IMR-90 (cell line): ENCODE measurements around the gene CFAP70. TPM values are rescaled to one million over a fixed set of nuclear protein-coding genes. Genes with fewer than 3 reads are reported as not detected.

ENCODE experiments used
- ATAC-seq: fragments of 200-7000 bp; cut with Tn5 transposase; 2 replicates; pipeline ENCODE4 v1.9.1; 2020; ENCODE audit warnings: low read depth, mild to moderate bottlenecking, moderate library complexity
- BruUV-seq: library from RNA; stranded (reverse); fragments of 400-500 nt; replicated peaks from 2 replicates; lab custom pipeline; 2021; lab: Mats Ljungman, UMichigan
- CTCF ChIA-PET: fragments of 300-600 bp; formaldehyde crosslinking; extraction: SDS; loops from one replicate; lab custom pipeline; 2021; ENCODE audit warnings: antibody characterized with exemption; lab: Yijun Ruan, JAX
- POLR2A ChIA-PET: fragments of 300-600 bp; sonication (Branson Sonifier 250); formaldehyde crosslinking; loops from one replicate; lab custom pipeline; 2022; ENCODE audit warnings: antibody characterized with exemption; ENCODE audit not compliant: unreplicated experiment; lab: Charles Lee
- DNase-seq: peaks from one replicate; pipeline ENCODE4 v3.0.0; 2013
- H2AFZ ChIP-seq: replicated peaks from 2 replicates; pipeline ENCODE3; 2013; ENCODE audit warnings: low read length, mild to moderate bottlenecking; ENCODE audit not compliant: poor library complexity
- H2AK5ac ChIP-seq: 2 replicates; pipeline ENCODE4 v1.6.1; 2013; ENCODE audit warnings: low read depth, low read length, inconsistent platforms
- H2AK9ac ChIP-seq: replicated peaks from 2 replicates; pipeline ENCODE3; 2013; ENCODE audit warnings: mild to moderate bottlenecking, low read depth, low read length, moderate library complexity; ENCODE audit not compliant: poor library complexity
- H2BK120ac ChIP-seq: 2 replicates; pipeline ENCODE4 v1.6.1; 2013; ENCODE audit warnings: low read depth, low read length, inconsistent platforms
- H2BK15ac ChIP-seq: 3 replicates; pipeline ENCODE4 v1.6.1; 2013; ENCODE audit warnings: low read depth, low read length, inconsistent platforms
- H2BK20ac ChIP-seq: 2 replicates; pipeline ENCODE4 v1.6.1; 2013; ENCODE audit warnings: low read depth, mild to moderate bottlenecking, inconsistent platforms, low read length, moderate library complexity
- H2BK5ac ChIP-seq: 2 replicates; pipeline ENCODE4 v1.6.1; 2013; ENCODE audit warnings: mild to moderate bottlenecking, low read depth, low read length, inconsistent platforms; ENCODE audit not compliant: poor library complexity, severe bottlenecking
- H3K14ac ChIP-seq: replicated peaks from 2 replicates; pipeline ENCODE4 v1.6.1; 2013; ENCODE audit warnings: low read depth, low read length, inconsistent platforms
- H3K18ac ChIP-seq: 2 replicates; pipeline ENCODE4 v1.6.1; 2013; ENCODE audit warnings: low read depth, low read length, control low read depth
- H3K23ac ChIP-seq: 2 replicates; pipeline ENCODE4 v1.6.1; 2013; ENCODE audit warnings: low read depth, low read length, inconsistent platforms
- H3K27ac ChIP-seq: 2 replicates; pipeline ENCODE4 v1.5.1; 2013; ENCODE audit warnings: mild to moderate bottlenecking, control low read depth, low read length; ENCODE audit not compliant: insufficient read depth
- H3K27me3 ChIP-seq: 2 replicates; pipeline ENCODE4 v1.6.1; 2013; ENCODE audit warnings: low read length; ENCODE audit not compliant: control insufficient read depth, insufficient read depth
- H3K36me3 ChIP-seq: 2 replicates; pipeline ENCODE4 v1.6.1; 2013; ENCODE audit warnings: low read length, mixed read lengths; ENCODE audit not compliant: control insufficient read depth, insufficient read depth
- H3K4ac ChIP-seq: 2 replicates; pipeline ENCODE4 v1.6.1; 2013; ENCODE audit warnings: low read depth, low read length, inconsistent platforms
- H3K4me1 ChIP-seq: 2 replicates; pipeline ENCODE4 v1.6.1; 2013; ENCODE audit warnings: low read length, mixed read lengths; ENCODE audit not compliant: control insufficient read depth, insufficient read depth
- H3K4me2 ChIP-seq: 2 replicates; pipeline ENCODE4 v1.6.1; 2013; ENCODE audit warnings: low read depth, mild to moderate bottlenecking, control low read depth, low read length, moderate library complexity
- H3K4me3 ChIP-seq: 2 replicates; pipeline ENCODE4 v1.5.1; 2013; ENCODE audit warnings: low read depth, mild to moderate bottlenecking, control low read depth, low read length, moderate library complexity; ENCODE audit not compliant: insufficient read depth
- H3K56ac ChIP-seq: 2 replicates; pipeline ENCODE4 v1.6.1; 2013; ENCODE audit warnings: low read length, inconsistent platforms; ENCODE audit not compliant: insufficient read depth; ENCODE audit errors: extremely low read depth
- H3K79me1 ChIP-seq, 2 experiments: 2 replicates each; pipeline ENCODE4 v1.6.1; 2013; ENCODE audit warnings: low read length in 2 of 2, inconsistent platforms in 1 of 2, low read depth in 1 of 2
- H3K9ac ChIP-seq: 2 replicates; pipeline ENCODE4 v1.6.1; 2013; ENCODE audit warnings: low read depth, low read length, control low read depth
- H3K9me1 ChIP-seq: 2 replicates; pipeline ENCODE4 v1.6.1; 2013; ENCODE audit warnings: low read length, inconsistent platforms; ENCODE audit not compliant: insufficient read depth
- H3K9me3 ChIP-seq: 2 replicates; pipeline ENCODE4 v1.6.1; 2013; ENCODE audit warnings: low read length; ENCODE audit not compliant: control insufficient read depth, insufficient read depth
- H4K20me1 ChIP-seq: 2 replicates; pipeline ENCODE4 v1.6.1; 2013; ENCODE audit warnings: low read length, inconsistent platforms; ENCODE audit not compliant: insufficient read depth
- H4K5ac ChIP-seq: 2 replicates; pipeline ENCODE4 v1.6.1; 2013; ENCODE audit warnings: mild to moderate bottlenecking, low read depth, low read length, control low read depth
- H4K8ac ChIP-seq, 2 experiments: 2 replicates each; pipeline ENCODE4 v1.6.1; 2013; ENCODE audit warnings: low read depth in 2 of 2, low read length in 2 of 2, control low read depth in 1 of 2, inconsistent platforms in 1 of 2
- H4K91ac ChIP-seq: 2 replicates; pipeline ENCODE4 v1.6.1; 2013; ENCODE audit warnings: low read depth, low read length, inconsistent platforms; ENCODE audit not compliant: insufficient read depth
- BHLHE40 ChIP-seq: fragments of 150-350 bp; IDR thresholded peaks from 2 replicates; pipeline ENCODE4 v1.6.1; 2016; ENCODE audit warnings: mild to moderate bottlenecking, low read depth, low read length
- CEBPB ChIP-seq: IDR thresholded peaks from 2 replicates; pipeline ENCODE4 v1.6.1; 2012; ENCODE audit warnings: low read depth, low read length, improper control_type of control experiment
- CHD1 ChIP-seq: IDR thresholded peaks from 2 replicates; pipeline ENCODE4 v1.6.1; 2012; ENCODE audit warnings: low read depth, low read length, improper control_type of control experiment
- CTCF ChIP-seq: conservative IDR thresholded peaks from 2 replicates; pipeline ENCODE4 v1.5.1; 2012; ENCODE audit warnings: mild to moderate bottlenecking, low read depth, low read length, improper control_type of control experiment
- ELK1 ChIP-seq: fragments of 150-350 bp; IDR thresholded peaks from 2 replicates; pipeline ENCODE4 v1.6.1; 2016; ENCODE audit warnings: low read depth, mild to moderate bottlenecking, low read length, moderate library complexity, borderline replicate concordance
- FOS ChIP-seq: fragments of 150-350 bp; IDR thresholded peaks from 2 replicates; pipeline ENCODE4 v1.6.1; 2016; ENCODE audit warnings: low read depth, low read length
- MXI1 ChIP-seq: IDR thresholded peaks from 2 replicates; pipeline ENCODE4 v1.6.1; 2012; ENCODE audit warnings: low read depth, mild to moderate bottlenecking, low read length, moderate library complexity, borderline replicate concordance
- NFE2L2 ChIP-seq: fragments of 150-350 bp; IDR thresholded peaks from 2 replicates; pipeline ENCODE4 v1.6.1; 2016; ENCODE audit warnings: low read depth, mild to moderate bottlenecking, low read length
- POLR2A ChIP-seq: IDR thresholded peaks from 2 replicates; pipeline ENCODE4 v1.6.1; 2012; ENCODE audit warnings: mild to moderate bottlenecking, low read depth, low read length
- RAD21 ChIP-seq: IDR thresholded peaks from 2 replicates; pipeline ENCODE4 v1.6.1; 2012; ENCODE audit warnings: low read length, improper control_type of control experiment
- RCOR1 ChIP-seq: IDR thresholded peaks from 2 replicates; pipeline ENCODE4 v1.6.1; 2012; ENCODE audit warnings: mild to moderate bottlenecking, low read length, improper control_type of control experiment; ENCODE audit not compliant: insufficient replicate concordance
- RFX5 ChIP-seq: IDR thresholded peaks from 2 replicates; pipeline ENCODE4 v1.8.0; 2012; ENCODE audit warnings: low read depth, mild to moderate bottlenecking, low read length, moderate library complexity
- SMC3 ChIP-seq: fragments of 150-350 bp; IDR thresholded peaks from 2 replicates; pipeline ENCODE4 v1.6.1; 2016; ENCODE audit warnings: low read depth, mild to moderate bottlenecking, antibody characterized with exemption, low read length, moderate library complexity
- USF2 ChIP-seq: fragments of 150-350 bp; IDR thresholded peaks from 2 replicates; pipeline ENCODE4 v1.6.1; 2017; ENCODE audit warnings: mild to moderate bottlenecking, antibody characterized with exemption, low read length, low read depth
- WGBS, 2 experiments: methylation state at CpG; one replicate each; pipeline versions ENCODE4 v1.1.5 to v1.1.7; 2013; ENCODE audit warnings: missing lambda C conversion rate in 2 of 2; ENCODE audit not compliant: insufficient read length in 1 of 2; ENCODE audit errors: extremely low coverage in 2 of 2; 5-methylcytosine and 5-hydroxymethylcytosine counted together
- dilution Hi-C: fragments of 300-500 bp; cut with HindIII; formaldehyde crosslinking; loops from one replicate; pipeline ENCODE4 v1.14.3; 2018; ENCODE audit warnings: low sequenced_read_pairs; ENCODE audit not compliant: unreplicated experiment
- in situ Hi-C: fragments of 300-500 bp; cut with MboI; formaldehyde crosslinking; loops from 3 replicates; pipeline ENCODE4 v1.14.3; 2019; ENCODE audit warnings: low sequenced_read_pairs, inconsistent platforms, mixed read lengths
- intact Hi-C: fragments of 100-400 bp; cut with micrococcal nuclease; formaldehyde crosslinking; loops from 2 replicates; pipeline ENCODE4 v1.10.0; 2022
- polyA plus RNA-seq, 3 experiments: library from polyadenylated mRNA; depleted of rRNA; stranded (reverse); fragments of >200 nt; gene quantifications; 2 replicates each; pipeline ENCODE4 v1.2.3, GENCODE V29; 2012; ENCODE audit warnings: low replicate concordance in 1 of 3
- total RNA-seq: library from RNA; depleted of rRNA; stranded (reverse); fragments of >200 nt; gene quantifications from 2 replicates; pipeline ENCODE4 v1.2.3, GENCODE V29; 2012

Gene CFAP70
- total and polyA plus RNA-seq, 2 of the 4 experiments (the other 2 are of a cell fraction): 0.15 to 0.18 TPM

- ChIA-PET CTCF (interaction anchor here (0.7 kb wide), 1 partner anchor 18 kb away, joined by 3 read pairs; the partner anchor contains the start of gene DNAJC9), POLR2A (no interaction called here)
- 73% methylated on average over 3 of the region's 6 CpGs; no CpG with 5 or more reads in 1 of the 2 experiments for WGBS, 2 experiments
- Histone ChIP-seq H3K9me3 (no peaks in the 10 kb centered on the region), H3K27ac (no peak overlapping the region), H3K9me1 (no peaks in the 10 kb centered on the region), H4K8ac (no peak overlapping the region), H2BK120ac (no peak overlapping the region), H3K27me3 (no peaks in the 10 kb centered on the region), H3K56ac (no peak overlapping the region), H3K36me3 (peaks cover 4% of the 10 kb centered on the region), H4K20me1 (no peaks in the 10 kb centered on the region), H2AFZ (no peak overlapping the region), H3K18ac (no peak overlapping the region), H3K4me2 (no peak overlapping the region), H4K5ac (no peak overlapping the region), H2BK15ac (no peak overlapping the region), H3K9ac (no peak overlapping the region), H3K4me1 (peaks cover 2% of the 10 kb centered on the region; the same call in 1 of the 2 replicates), H2AK5ac (no peak overlapping the region), H4K91ac (no peak overlapping the region), H3K23ac (no peak overlapping the region), H2BK20ac (no peak overlapping the region), H2AK9ac (no peak overlapping the region), H3K79me1 (no peaks in the 10 kb centered on the region; a peak in 2 of 4 replicates), H3K4me3 (no peak overlapping the region), H3K14ac (no peak overlapping the region), H3K4ac (no peak overlapping the region), H2BK5ac (no peak overlapping the region)
- BruUV-seq: no TSS peak
- DNase-seq: no peak
- dilution Hi-C loops: no loop called here
- no peak for TF ChIP-seq NFE2L2
- no peak for TF ChIP-seq SMC3
- no peak for TF ChIP-seq RAD21
- TF ChIP-seq CTCF: no peak
- TF ChIP-seq MXI1: no peak
- no peak for TF ChIP-seq POLR2A
- no peak for TF ChIP-seq USF2
- TF ChIP-seq RCOR1: no peak
- no peak for TF ChIP-seq FOS
- TF ChIP-seq CEBPB: no peak
- TF ChIP-seq BHLHE40: no peak
- TF ChIP-seq ELK1: no peak
- TF ChIP-seq CHD1: no peak
- no peak for TF ChIP-seq RFX5
- intact Hi-C loops: no loop called here
- ATAC-seq: no peak
- in situ Hi-C loops: no loop called here
Measured at GRCh38 chr10:73229567-73229966, 129.1 kb downstream of the CFAP70 start.
